ENCODE data around the gene UNC45A. TPM values are rescaled to one million over a fixed set of nuclear protein-coding genes. Genes with fewer than 3 reads are reported as not detected.

Gene UNC45A
- total and polyA plus RNA-seq, 2 of the 13 experiments (the other 11 are each of a cell fraction or from before 2014, with no cell fraction given): 33.8 to 39.7 TPM

DNA sequence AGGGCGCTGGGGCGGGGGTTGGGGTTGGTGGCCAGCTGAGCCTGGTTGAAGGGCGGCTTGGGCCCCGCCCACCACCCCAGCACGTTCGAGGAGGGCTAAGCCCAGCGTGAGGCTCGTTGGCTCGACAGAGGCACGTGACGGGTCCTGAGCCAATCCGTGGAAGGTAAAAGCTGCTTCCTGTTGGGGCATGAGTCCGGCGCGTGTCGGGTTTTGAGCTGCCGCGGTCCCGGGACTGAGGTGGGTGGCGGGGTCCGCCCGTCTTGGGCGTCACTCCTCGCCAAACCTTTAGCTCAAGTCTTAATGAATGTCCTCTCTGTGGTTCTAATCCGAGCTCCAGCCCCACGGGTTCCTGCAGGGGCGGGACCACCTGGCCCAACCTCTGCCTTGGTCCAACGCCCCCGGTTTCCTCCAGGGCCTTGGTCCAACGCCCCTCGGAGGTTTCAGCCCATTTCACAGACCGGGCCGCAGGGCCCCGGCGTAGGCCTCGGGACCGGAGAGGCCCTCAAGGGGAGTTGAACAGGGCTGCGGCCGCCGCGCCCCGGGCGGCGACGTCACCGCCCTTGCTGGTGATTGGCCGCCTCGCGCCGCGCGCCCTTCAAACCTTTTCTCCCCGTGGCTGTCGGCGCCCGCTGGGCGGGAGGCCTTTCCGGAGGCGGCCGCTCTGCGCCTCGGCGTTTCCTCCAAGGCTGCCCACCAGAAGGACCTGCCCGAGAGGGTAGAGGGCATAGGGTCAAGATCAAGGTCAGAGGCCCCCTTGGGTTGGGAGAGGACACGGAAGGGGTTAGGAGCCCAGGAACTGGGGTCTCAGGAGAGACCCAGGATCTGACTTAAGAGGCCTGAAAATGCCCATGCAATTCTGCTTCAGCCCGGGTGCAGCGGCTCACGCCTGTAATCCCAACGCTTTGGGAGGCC is 19.9 kb downstream of the UNC45A start, which contains the start of gene RCCD1 (continued):
- no peak for TF ChIP-seq ZNF746 (CRISPR knock-in tag; IDR thresholded peaks at IDR 0.05)
- no peak for TF ChIP-seq U2AF1 (optimal IDR thresholded peaks at IDR 0.05; ENCODE audit: low read depth, low read length)
- TF ChIP-seq NR3C1 (CRISPR knock-in tag; IDR thresholded peaks at IDR 0.05): no peak
- no peak for TF ChIP-seq ZNF10 (CRISPR knock-in tag; IDR thresholded peaks at IDR 0.05; ENCODE audit: borderline replicate concordance, low read depth)
- TF ChIP-seq, protein P1, sequence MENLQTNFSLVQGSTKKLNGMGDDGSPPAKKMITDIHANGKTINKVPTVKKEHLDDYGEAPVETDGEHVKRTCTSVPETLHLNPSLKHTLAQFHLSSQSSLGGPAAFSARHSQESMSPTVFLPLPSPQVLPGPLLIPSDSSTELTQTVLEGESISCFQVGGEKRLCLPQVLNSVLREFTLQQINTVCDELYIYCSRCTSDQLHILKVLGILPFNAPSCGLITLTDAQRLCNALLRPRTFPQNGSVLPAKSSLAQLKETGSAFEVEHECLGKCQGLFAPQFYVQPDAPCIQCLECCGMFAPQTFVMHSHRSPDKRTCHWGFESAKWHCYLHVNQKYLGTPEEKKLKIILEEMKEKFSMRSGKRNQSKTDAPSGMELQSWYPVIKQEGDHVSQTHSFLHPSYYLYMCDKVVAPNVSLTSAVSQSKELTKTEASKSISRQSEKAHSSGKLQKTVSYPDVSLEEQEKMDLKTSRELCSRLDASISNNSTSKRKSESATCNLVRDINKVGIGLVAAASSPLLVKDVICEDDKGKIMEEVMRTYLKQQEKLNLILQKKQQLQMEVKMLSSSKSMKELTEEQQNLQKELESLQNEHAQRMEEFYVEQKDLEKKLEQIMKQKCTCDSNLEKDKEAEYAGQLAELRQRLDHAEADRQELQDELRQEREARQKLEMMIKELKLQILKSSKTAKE (CRISPR knock-in tag; IDR thresholded peaks at IDR 0.05; ENCODE audit: borderline replicate concordance): no peak
- no peak for TF ChIP-seq TEAD2 (CRISPR knock-in tag; IDR thresholded peaks at IDR 0.05)
- TF ChIP-seq ZNF550 (CRISPR knock-in tag; IDR thresholded peaks at IDR 0.05; ENCODE audit: borderline replicate concordance): peak; percentile 20; the same call in 1 of the 2 replicates
- no peak for TF ChIP-seq HNF4A (CRISPR knock-in tag; IDR thresholded peaks at IDR 0.05)
- peak; percentile 25; the same call in 1 of the 2 replicates for TF ChIP-seq SNAPC2 (CRISPR knock-in tag; IDR thresholded peaks at IDR 0.05)
- no peak for TF ChIP-seq CCAR2 (optimal IDR thresholded peaks at IDR 0.05; ENCODE audit: low read depth, low read length)
- no peak for TF ChIP-seq ZHX1 (CRISPR knock-in tag; IDR thresholded peaks at IDR 0.05; ENCODE audit: low read depth)
- no peak for TF ChIP-seq BCLAF1 (IDR thresholded peaks at IDR 0.05)
- TF ChIP-seq ZNF33A (CRISPR knock-in tag; IDR thresholded peaks at IDR 0.05; ENCODE audit: borderline replicate concordance): no peak
- peak; percentile 31; the same call in 1 of the 2 replicates for TF ChIP-seq TBX3 (IDR thresholded peaks at IDR 0.05; ENCODE audit: borderline replicate concordance)
- TF ChIP-seq XRCC5 (optimal IDR thresholded peaks at IDR 0.05; ENCODE audit: low read length): peak; percentile 38

Measured in HepG2 (cell line).